GM21786 (cell line): ENCODE measurements around the gene KRTAP20-2.

Source experiments
- ATAC-seq: cut with Tn5 transposase; IDR thresholded peaks from one replicate; pipeline ENCODE4 v1.9.1; 2021; ENCODE audit not compliant: unreplicated experiment

Gene KRTAP20-2

DNA sequence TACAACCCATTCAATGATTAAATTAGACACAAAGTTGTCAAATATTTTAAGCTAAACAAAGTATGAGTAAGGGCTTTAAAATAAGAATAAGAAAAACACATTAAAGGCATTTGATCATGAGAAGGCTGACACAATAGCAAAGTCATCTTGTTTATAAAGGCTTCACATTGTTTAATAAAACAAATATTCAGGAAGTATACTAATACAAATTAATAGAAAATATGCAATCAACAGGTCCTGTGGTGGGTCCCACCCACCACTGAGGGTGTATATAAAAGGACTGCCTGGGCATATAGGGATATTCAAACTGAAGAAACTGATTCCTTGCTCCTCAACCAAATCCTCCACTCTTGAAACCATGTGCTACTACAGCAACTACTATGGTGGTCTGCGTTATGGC, at the start of gene KRTAP20-2:
Gene KRTAP20-2, plus strand, starts transcription at position 301 of the 400 bp plus-strand sequence. Its CDS starts 58 bp downstream, at position 359.
- ATAC-seq, result no peak

DNA sequence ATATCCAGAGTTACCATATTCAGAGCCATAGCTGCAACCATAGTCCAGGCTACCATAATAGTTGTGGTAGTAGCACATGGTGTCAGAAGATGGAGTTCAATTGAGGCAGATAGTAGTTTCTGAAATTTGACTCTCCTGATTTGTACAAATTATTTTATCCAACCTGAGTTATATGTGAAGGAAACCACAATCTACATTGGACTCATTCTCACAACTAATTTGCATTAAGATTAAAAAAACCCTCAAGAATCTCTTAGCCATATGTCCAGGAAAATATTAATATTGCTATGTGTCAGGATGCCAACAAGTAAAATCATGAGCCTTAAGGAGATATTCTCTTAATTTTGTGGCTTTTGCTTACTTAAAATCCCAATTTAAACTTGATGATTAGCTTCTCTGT, 44.7 kb upstream of the KRTAP20-2 start, which contains the start of gene KRTAP22-2:
Gene KRTAP22-2, minus strand, starts transcription at position 101 of the 400 bp plus-strand sequence.
- no peak for ATAC-seq

DNA sequence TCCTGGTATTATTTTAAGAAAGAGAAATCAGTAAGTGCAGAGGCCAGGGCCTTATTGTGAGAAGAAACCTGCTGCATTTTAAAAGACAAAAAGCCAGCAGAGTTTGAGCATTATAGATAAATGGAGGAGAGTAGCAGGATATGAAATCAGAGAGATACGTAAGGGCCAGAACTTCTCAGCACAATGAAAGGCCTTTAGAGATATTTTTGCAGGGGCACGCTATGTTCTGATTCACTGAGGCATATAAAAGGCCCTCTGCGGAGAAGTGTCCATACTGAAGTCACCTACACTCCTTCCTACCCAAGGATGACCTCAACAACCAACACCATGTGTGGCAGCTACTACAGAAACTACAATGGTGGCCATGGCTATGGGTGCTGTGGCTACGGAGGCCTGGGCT, 42.9 kb upstream of the KRTAP20-2 start, which contains the start of gene KRTAP6-3:
Gene KRTAP6-3, plus strand, starts transcription at position 301 of the 400 bp plus-strand sequence. Its CDS starts 6 bp downstream, at position 307.
- no peak for ATAC-seq

DNA sequence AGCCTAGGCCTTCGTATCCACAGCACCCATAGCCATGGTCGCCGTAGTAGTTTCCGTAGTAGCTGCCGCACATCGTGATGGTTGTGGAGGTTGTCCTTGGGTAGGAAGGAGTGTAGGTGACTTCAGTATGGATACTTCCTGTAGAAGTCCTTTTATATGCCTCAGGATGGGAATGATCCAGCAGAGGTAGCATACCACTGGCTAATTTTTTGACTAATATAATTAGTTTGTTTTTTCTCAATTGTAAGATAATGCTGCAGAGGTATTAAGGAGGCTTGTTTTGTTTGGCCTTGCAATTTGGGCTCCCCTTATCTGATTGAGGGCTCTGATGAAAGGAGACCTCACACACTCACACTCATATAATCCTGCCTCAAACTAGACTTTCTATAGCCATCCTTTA, 36.2 kb upstream of the KRTAP20-2 start, which contains the start of gene KRTAP6-2:
Gene KRTAP6-2, minus strand, starts transcription at position 101 of the 400 bp plus-strand sequence. Its CDS starts 28 bp downstream, at position 73.
- no peak for ATAC-seq

DNA sequence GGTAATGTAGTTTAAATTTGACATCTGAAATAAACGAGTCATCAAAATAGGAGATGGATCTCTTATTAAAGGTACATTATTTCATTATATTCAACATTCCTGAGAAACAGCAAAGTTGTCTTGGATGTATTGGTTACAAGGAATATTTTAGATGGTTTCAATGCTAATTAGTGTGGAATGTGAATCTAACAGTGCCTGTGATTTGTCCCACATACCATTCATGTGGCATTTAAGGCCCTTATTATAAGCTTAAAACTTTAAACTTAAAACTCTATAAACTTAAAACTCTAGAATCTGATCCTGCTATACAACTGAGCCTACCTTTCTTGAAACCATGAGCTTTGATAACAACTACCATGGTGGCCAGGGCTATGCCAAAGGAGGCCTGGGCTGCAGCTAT, 34.2 kb upstream of the KRTAP20-2 start, which contains the start of gene KRTAP22-1:
Gene KRTAP22-1, plus strand, starts transcription at position 301 of the 400 bp plus-strand sequence.
- no peak for ATAC-seq

DNA sequence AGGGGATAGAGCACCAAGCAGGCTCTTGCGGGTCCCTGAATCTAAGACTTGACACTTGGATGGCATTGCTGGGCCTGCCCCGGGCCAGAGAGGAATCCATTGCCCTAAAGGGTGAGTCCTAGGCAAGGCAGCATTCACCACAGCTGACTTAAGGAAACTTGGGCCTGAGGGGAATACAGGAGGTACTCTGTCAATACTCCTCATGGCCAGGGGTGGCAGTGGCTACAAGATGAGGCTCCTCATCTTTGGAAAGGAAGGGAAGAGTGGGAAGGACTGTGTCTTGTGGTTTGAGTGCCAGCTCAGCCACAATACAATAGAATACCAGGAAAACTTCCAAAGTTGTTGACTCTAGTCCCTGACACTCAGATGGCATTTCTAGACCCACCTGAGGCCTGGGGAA, 29.0 kb upstream of the KRTAP20-2 start:
- no peak for ATAC-seq

DNA sequence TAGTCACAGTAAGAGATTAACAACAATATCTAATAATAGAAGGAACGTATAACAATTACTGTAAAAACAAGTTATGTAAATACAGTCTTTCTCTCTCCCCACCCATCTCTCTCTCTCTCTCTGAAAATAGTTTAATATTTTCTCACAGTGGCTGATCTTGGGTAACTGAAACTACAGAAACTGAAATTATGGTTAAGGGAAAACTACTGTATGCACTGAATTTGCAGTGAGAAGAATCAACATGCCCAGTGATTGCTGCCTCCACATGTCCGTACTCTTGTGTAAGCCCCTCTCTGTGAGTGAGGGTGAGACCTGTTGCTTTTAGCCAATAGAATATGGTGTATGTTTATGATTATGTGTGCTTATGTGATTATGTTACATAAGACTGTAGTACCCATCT, 22.9 kb upstream of the KRTAP20-2 start:
- ATAC-seq, result no peak

DNA sequence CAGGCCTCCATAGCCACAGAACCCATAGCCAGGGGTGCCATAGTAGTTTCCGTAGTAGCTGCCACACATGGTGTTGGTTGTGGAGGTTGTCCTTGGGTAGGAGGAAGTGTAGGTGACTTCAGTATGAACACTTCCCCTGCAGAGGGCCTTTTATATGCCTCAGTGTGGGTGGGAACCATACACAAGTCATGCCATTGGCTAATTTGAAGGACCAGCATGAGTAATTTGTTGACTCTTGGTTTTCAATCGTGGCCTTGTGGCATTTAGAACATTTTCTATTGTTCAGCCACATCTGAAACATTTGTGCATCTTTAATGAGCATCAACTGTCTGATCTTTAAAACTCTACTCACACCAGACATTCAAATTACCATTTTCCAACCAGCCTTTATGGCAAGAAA, 21.2 kb upstream of the KRTAP20-2 start, which contains the start of gene KRTAP6-1:
Gene KRTAP6-1, minus strand, starts transcription at position 95 of the 400 bp plus-strand sequence. Its CDS starts 26 bp downstream, at position 69.
- ATAC-seq, result no peak

DNA sequence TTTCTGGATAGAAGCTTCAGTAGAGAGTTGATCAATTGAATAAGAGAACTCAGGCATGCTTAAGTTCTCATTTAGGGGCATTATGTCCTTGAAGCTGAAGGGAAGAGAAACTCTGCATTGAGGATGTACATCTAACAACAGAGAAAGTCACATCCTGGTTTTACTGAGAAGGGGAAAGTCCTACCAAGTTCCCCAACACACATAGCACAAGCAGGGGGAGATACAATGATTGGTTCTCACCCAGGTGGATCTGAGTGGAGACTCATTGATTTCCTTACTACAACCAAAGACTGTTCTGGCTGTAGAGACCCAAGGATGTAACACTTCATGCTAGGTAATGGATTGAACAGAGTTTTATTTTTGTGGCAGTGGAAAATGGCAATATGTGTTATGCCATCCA, 19.8 kb upstream of the KRTAP20-2 start:
- no peak for ATAC-seq

DNA sequence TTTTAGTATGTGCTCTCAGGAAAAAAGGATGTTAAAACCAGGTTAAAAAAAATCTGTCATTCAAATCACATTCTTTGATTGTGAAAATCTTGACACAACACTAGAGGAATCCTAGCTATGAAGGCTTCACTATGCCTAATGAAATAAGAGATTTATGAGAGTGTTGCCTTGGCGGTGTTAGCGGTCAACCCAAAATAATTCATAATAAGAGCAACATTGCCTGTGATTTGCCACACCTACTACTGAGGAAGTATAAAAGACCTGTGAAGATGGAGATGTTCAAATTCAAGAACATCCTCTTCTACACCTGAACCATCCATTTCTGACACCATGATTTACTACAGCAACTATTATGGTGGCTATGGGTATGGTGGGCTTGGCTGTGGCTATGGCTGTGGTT, 18.9 kb upstream of the KRTAP20-2 start, which contains the start of gene KRTAP20-1:
Gene KRTAP20-1, plus strand, starts transcription at position 301 of the 400 bp plus-strand sequence. Its CDS starts 30 bp downstream, at position 331.
- no peak for ATAC-seq

DNA sequence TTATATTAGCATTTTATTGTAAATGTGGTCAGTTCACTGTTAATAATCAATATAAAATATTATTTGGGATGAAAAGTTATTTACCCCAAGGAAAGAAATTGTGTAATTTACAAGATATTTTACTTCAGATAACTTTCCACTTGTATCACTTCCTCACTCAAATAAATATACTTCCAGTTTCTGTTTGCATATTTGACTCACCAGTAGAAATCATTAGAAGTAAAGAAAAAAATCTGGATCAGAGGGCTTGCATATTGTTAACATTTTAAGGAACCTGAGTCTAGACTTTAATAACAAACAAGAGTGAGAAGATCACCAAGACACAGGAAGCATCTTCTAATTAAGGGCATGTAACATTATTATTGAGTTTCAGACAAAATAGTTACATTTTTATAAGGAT, 14.9 kb upstream of the KRTAP20-2 start:
- no peak for ATAC-seq

DNA sequence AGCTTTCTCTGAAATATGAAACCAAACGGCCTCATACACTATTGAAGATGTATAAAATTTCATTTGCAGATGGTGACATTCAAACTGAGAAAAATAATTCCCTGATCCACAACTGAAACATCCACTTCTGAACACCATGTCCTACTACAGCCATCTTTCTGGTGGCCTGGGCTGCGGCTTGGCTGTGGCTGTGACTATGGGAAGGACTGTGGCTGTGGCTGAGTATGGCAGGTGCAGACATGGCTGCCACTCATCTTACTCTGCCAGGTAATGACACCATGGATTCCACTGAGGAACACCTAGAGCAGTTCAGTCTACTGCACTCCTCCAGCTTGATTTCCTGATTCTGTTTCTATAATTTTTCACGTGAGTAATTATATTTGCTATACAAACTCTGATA, 14.5 kb upstream of the KRTAP20-2 start, which contains the start of gene KRTAP20-4:
Gene KRTAP20-4, plus strand, starts transcription at position 106 of the 400 bp plus-strand sequence.
- ATAC-seq, result no peak

DNA sequence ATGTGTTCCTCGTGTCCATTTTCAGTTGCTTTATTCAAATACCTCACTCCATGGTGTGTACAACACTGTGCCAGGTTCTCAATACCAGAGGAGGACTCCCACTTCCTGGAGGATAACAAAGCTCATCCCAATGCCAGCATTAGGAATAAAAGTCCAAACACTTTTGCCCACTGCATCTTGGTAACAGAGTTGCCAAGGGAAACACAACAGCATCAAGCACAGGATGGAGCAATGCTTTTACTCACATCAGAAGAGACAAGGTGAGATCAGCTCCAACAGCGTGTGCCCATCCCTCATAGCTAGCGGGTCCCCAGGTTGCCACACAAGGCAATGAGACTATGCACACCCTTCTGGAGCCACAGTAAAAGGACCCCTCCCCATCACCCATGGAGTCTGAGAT, 11.6 kb upstream of the KRTAP20-2 start:
- no peak for ATAC-seq

DNA sequence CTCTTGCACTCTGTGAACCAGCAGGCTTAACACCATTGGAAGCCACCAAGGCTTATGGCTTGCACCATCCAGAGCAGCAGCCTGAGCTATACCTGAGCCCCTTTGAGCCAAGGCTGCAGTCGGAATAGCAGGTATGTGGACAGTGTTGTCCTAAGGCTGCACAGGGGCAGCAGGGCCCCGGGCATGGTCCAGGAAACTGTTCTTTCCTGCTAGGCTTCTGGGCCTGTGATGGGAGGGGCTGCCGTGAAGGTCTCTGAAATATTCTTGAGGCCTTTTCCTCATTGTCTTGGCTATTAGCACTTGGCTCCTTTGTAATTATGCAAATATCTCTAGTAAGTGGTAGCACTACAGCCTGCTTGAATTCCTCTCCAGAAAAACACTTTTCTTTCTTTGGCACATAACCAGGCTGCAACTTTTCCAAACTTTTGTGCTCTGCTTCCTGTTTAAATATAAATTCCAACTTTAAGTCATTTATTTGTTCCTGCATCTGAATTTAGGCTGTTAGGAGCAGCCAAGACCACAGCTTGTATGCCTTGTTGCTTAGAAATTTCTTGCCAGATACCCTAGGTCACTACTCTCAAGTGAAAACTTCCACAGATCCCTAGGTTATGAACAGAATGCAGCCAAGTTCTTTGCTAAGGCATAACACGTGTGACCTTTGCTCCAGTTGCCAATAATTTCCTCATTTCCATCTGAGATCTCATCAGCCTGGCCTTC, 9.4 kb upstream of the KRTAP20-2 start:
- ATAC-seq, result no peak

DNA sequence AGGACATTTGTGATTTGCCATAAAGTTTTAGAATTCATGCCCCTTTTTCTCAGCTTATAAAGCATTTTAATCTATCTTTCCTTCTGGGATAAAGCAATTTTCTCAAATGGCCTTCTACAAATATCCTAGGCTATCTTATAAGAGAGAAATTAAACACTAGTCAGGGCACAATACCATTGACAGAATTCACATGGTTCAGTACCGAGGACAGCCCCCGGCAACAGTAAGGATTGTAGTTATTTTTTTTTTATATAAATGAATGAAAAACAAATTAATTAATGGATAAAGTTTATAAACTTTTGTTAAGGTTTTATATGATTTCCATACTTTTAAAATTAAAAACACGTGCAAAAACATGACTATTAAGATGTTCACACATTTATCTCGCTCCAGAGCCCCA, 6.9 kb upstream of the KRTAP20-2 start:
- ATAC-seq, result no peak

DNA sequence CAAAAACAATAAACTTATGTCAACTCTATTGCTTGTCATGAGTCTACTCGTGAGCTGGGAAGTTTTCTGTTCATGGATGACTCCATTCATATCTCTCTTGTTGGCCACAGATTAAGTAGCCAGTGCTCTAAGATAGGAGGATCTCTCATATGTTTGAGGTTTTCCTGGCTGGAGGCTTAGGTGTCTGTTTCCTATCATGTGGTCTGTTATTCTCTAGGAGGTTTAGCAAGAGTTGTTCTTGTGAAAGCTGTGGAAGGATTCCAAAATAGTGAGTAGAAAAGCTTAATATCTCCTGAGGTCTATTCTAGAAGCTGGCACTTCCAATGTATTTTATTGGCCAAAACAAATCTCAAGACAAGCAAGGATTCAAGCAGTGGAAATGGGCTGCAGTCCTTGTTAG, 5.8 kb upstream of the KRTAP20-2 start:
- no peak for ATAC-seq

DNA sequence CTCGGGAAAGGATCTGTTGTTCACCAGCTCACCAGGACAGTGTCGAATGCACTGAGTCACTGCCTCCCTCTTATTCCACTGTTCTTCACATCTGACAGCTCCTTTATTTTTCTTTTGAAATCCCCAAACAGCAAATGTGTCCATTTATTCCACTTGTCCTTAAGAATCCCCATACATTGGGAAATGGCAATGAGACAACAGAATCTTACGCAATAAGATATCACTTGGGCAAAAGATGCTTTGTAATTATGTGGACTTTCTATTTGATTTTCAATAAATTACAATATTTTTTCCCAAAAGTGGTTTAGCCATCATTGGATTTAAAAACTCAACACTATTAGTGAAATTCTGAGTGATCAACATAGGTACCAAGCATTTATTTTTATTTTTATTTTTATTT, 3.7 kb downstream of the KRTAP20-2 start:
- no peak for ATAC-seq

DNA sequence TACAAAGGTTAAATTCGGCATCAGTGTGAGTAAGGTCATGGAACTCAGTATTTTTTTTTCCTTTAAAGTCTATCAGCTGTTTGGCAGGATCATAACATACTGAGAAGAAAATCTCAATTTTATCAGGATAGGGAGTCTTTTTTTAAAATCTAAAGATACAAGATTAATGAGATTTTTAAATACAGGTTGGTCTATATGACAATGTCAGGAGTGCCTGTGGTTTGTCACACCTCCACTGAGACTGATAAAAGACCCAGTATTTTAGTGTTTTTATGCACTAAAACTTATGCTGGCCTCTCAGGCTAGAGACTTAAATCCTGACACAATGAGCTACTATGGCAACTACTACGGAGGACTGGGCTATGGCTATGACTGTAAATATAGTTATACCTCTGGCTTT, 7.6 kb downstream of the KRTAP20-2 start, which contains the start of gene KRTAP20-3:
Gene KRTAP20-3, plus strand, starts transcription at position 301 of the 400 bp plus-strand sequence.
- no peak for ATAC-seq

DNA sequence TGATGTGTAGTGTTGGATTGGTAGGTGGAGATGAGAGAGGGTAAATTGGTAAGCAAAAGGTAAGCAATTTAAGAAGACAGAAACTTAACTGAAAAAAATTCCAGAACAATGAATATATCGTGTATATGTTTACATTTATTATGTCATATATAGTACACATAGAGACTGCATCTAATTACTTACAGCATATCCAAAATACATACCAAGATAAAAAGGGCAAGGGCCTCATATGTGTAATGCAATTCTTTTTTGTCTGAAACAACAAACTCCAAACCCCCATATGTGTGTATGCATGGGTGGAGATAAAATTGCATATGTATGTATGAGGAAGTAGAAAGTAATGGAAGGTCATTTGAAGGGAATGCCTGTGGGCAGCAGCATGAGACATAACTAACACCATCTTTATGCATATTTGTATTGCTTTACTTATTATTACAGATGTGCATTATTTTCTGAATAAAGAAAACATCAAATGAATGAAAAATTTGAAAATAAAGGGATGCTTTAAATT, 12.0 kb downstream of the KRTAP20-2 start:
- no peak for ATAC-seq

DNA sequence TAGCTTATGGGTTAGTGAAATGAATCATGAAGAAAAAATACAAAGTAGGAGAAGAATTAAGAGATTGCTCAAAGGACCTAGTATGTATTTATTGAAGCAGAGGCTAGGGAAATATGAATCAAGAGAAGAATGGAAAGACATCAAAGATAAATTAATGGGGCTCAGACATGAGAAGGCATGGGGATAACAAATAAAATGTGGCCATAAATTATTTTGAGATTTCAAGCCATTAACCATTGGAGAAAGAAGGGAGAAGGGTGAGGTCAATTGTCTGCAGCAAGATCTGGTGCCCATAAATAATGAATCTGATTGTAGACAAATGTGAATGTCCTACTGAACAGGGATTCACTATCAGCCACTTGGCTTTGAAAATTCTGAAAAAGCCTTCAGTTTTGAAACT, 17.9 kb downstream of the KRTAP20-2 start:
- ATAC-seq, result no peak

DNA sequence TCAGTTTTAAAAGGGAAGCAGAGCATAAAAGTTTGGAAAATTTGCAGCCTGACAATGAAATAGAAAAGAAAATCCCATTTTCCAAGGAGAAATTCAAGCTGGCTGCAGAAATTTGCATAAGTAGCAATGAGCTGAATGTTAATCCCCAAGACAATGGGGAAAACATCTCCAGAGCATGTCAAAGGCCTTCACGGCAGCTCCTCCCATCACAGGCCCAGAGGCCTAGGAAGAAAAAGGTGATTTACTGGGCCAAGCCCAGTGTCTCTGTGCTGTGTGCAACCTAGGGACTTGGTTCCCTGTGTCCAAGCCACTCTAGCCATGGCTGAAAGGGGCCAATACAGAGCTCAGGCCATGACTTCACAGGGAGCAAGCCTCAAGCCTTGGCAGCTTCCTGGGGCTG, 33.8 kb downstream of the KRTAP20-2 start:
- no peak for ATAC-seq
